GM19035 (cell line): Measurements from ENCODE around the gene ARVCF.

ENCODE experiments used
- ATAC-seq: cut with Tn5 transposase; IDR thresholded peaks from one replicate; pipeline ENCODE4 v1.9.1; 2021; ENCODE audit not compliant: unreplicated experiment

The ARVCF gene

DNA sequence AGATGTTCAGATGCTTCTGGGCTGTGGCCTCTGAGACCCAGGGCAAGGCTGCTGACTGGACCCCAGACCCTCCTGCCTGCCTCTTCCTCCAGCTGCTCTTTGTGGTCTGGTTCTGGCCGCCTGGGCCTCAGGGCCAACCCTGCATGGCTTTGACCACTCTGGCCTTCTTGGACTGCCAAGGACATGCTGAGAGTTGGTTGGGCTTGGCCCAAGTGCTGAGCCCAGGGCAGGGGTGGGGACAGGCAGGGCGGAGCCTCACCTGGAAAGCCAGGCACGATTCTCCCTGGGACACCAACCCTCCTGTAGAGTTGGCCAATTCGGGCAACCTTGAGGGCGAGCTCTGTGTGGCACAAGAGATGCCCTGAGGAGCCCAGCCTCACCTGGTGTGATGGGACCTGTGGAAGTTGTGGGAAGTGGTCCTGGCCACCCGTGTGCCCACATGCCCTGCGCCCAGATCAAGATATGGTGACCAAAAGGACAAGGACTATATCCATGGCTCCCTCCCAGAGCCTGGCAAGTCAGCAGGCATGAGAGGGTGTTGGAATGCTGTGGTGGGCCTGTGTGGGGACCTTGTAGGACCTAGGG, 15.9 kb upstream of the ARVCF start:
- no peak for ATAC-seq

DNA sequence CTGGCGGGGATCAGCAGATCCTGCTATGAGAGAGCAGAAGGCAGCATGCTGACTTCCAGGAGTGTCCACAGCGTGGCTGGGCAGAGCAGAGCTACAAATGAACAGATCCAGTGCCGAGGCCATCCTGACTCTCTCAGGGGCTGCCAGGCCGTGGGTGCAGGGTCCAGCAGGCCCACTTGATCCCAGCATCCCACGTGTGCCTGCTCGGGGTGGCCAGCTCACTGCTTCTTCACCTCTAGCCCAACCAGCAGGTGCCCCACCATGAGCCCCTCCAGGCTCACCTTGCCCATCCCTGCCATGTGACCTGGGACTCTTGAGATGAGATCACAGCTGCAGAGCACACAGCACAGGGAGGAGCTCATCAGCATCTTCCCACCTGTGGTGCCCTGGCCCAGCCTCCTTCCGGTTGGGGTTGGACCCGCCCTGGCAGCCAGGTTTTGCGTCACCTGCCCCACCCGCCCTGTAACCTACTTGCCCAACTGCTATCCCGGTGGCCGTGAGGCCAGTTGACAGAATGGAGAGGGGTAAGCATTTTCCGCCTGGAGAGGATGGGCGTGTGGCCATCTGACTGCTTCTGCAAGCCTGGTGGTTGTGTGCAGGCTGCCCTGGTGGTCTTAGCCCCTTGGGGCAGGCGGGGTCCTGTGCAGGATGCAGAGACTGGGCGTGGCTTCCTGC, 15.2 kb upstream of the ARVCF start:
- no peak for ATAC-seq

- no peak for ATAC-seq
Measured at GRCh38 chr22:20029550-20030225, 13.1 kb upstream of the ARVCF start.

DNA sequence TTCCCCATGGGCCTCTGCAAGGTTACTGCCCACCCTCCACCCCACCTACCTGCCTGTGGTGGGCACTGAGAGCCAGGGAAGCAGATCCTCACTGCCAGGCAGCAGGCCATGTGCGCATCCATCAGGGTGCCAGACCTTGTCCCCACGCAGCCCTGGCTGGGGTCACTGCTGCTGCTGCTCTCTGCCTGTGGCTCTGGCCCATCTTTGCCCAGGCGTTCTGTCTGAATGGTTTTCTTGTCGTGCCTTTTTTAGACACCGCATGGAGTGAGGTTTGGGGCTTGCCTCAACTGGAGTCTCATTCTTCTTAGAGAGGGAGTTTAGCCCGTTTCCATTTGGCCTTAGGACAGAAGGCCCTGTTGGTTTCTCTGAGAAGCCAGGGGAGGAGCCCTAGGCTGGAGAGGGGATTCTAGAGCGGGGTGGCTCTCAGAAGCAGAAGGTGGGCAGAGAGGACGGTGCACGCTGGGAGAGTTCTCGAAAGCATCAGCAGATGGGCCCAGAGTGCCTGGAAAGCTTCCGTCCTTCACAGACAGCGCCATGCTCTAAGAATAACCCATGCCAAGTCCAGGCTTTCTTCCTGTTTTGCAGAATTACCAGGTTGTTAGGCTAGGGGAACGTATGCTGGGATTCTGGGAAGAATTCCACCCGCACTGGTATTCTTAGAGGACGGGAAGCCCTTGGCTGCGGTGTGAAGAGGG, 12.4 kb upstream of the ARVCF start:
- no peak for ATAC-seq

GRCh38 chr22:20027966-20028854, 11.6 kb upstream of the ARVCF start:
- no peak for ATAC-seq

DNA sequence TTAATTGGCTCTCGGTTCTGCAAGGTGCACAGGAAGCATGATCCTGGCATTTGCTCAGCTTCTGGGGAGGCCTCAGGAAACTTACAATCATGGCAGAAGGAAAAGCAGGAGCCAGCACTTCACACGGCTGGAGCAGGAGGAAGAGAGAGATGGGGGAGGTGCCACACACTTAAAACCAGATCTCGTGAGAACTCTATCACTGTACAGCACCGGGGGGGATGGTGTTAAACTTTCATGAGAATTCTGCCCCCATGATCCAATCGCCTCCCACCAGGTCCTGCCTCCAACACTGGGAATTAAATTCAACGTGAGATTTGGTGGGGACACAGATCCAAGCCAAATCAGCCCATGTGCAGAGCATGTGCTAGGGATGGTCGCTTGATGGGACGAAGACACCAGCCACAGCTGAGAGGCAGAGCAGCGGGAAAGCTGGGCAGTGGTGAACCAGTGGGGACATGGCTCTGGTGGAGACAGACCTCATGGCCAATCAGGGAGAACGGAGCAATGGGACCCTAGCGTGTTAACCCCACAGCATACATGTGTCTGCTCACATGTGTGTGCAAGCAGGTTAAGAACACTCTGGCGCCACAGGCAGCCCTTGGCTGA, 10.5 kb upstream of the ARVCF start:
- no peak for ATAC-seq

GRCh38 chr22:20026204-20026908, 9.7 kb upstream of the ARVCF start:
- ATAC-seq, result no peak

- ATAC-seq, result no peak
Measured at GRCh38 chr22:20025401-20026203, 9.0 kb upstream of the ARVCF start.

DNA sequence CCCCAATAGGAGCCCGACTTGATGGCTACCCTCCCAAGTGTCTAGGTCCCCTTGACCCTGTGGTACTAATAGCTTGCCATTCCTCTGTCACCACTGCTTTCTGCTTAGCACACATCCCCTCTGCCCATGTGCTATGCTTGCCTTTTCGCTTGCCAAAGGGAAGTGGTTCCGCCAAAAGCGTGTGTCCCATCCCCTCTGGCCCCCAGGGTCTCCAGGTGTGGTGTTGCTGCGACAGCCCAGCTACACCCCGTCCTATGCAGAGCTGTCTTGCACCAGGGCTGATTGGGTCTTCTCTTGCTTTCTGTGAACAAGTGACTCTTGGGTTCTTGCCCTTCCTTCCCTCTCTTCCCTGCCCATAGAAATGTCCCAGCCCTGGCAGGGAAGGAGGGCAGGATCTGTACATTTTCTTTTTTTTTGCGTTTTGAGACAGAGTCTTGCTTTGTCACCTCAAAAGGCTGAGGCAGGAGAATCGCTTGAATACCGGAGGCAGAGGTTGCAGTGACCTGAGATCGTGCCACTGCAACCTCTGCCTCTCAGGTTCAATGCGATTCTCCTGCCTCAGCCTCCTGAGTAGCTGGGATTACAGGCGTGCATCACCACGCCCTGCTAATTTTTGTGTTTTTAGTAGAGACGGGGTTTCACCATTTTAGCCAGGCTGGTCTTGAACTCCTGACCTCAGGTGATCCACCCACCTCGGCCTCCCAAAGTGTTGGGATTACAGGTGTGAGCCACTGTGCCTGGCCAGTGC, 8.2 kb upstream of the ARVCF start:
- ATAC-seq, result no peak

DNA sequence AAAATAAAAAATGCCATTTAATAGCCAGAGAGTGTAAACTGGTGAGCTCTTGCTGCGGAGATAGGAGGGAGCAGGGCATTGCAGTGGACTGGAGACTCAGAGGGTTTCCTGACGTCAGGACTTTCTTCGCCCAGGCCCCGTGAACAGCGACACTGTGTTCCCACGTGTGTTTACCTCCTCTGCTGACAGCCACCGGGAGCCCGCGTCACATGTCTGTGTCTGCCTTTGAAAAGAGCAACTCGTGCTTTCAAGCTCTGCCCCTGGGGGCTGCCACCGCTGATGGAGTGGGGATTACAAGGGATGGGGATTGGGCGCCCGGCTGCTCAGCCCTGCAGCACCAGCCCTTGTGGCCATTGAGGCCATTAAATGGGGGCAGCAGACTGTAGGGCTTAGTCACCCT, 7.6 kb upstream of the ARVCF start:
- no peak for ATAC-seq

DNA sequence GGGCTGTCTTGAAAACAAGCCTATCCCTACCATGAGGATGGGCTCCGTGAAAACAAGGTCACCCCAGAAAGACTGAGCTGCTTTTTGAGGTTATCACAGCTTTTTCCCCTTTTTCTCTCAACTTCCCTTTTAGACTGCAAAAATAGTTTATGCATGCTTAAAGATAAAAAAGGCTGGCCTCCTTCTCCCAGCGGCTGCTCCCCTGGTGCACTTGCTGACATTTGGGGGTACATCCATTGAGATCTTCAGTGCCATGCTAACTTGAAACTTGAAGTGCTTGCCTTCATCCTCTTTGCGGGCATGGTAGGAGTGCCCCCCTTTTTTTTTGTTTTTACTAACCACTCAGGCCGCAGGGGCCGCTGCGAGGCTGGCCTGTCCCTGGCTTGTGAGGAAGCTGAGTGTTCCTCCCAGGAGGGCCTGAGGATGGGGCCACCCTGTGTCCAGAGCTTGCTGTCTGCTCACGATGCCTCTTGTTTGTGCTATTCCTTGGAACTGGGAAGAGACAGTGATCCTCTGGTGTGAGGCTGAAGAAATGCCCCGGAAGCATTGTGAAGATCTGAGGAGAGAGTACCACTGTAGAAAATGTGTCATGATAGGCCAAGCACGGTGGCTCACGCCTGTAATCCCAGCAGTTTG, 6.5 kb upstream of the ARVCF start:
- ATAC-seq, result no peak

- ATAC-seq, result no peak
Measured at GRCh38 chr22:20022231-20022977, 5.8 kb upstream of the ARVCF start.

DNA sequence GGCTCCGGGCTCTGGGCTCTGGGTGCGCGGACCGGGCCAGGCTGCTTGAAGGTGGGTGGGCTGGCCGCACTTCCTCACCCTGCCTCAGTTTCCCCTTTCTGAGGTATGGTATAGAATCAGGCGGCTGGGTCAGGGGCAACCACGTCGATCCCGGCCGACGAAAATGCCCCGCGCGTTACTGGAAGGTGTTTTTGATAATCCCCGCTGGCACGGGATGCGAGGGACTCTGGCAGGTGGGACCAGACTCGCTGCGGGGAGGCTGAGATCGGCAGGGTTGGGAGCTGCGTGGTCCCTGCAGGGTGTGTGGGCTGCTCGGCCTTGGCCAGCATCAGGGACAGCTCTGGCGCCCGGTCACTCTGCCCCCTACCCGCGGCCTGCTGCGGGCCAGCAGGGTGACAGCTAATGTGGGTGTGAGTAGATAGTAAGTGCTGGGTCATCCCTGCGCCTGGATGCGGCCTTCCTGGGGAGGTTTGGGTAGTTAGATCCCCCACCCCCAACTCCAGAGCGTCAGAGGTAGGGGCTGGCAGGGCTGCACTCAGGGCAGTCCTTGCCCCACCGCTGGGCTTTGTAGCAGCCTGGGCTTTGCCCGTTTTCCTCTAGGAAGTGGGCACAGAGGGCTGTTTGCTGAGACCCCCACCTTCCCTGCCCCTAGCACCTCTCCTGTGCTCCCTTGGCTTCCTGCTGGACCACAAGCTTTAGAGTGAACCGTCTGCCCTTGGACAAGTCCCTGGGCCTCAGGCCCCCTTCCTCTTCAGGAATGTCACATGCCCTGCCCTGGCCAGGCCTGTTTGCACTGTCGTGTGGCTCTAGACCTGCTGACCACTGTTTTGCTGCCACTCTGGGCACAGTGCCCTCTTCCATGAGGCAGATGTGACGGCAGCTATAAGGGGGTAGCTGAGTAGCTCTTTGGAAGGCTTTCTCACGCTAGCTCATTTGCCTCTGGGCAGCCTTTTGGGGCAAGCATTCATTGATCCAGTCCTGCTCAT, 4.9 kb upstream of the ARVCF start:
- ATAC-seq, result no peak

DNA sequence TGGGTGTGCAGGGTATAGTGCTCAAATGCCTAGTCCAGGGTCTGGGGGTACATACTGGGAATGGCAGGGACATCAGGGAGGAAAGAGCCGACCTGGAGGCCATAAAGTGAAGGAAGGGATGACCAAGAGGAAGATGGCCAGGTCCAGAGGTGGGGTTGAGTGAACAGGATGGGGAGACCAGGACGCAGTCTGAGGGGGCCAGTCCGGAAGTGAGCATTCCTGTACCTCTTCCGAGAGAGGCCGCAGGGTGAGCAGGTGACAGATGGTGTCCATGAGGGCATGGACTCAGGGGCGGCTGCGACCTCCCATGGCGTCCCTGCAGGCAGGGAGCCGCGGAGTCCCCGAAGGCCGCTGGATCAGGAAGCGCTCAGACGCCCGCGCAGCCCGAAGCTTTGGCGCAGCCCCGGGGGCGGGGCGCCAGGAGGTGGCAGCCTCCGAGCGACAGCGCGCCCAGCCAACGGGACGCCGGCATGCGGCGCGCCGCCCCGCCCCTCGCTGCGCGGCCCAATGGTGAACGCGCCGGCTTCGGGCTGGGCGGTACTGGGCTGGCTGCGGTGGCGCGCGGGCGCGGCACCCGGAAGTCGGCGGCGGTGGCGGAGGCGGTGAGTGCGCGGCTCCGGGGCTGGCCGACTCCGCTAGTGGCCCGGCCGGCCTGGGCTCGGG, 4.0 kb upstream of the ARVCF start, which contains the start of gene TANGO2:
Gene TANGO2, plus strand, starts transcription at position 578 of the 663 bp plus-strand sequence. CDS start 15,689 bp downstream, outside the sequence.
- ATAC-seq, result peak; percentile 63
